ENCODE measurements around the gene APBB3.

APBB3 gene

GRCh38 chr5:140574165-140574564, 9.8 kb upstream of the APBB3 start:
- DNase-seq = no peak

GRCh38 chr5:140573683-140574082, 9.3 kb upstream of the APBB3 start:
- DNase-seq = no peak

DNA sequence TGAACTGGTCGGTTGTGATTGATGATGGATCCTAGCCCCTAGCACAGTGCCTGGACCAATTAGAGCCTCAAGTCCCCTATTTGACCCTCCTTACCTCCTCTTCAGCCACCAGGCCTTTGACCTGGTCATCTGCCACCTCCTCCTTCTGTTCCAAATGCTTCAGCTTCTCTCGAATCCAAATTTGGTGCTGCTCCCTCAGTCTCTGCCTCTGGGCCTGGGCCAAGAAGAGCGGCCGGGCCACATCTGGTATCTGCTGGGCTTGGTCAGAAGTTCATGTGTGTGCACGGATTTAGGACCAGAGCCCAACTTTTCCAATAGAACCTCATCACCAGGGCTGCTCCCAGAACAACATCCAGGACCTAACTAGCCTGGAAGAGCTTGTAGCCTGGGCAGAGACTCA, 6.7 kb upstream of the APBB3 start:
- DNase-seq = no peak

GRCh38 chr5:140570488-140570887, 6.1 kb upstream of the APBB3 start:
- DNase-seq = no peak

- DNase-seq = no peak
Measured at GRCh38 chr5:140570058-140570457, 5.7 kb upstream of the APBB3 start.

DNA sequence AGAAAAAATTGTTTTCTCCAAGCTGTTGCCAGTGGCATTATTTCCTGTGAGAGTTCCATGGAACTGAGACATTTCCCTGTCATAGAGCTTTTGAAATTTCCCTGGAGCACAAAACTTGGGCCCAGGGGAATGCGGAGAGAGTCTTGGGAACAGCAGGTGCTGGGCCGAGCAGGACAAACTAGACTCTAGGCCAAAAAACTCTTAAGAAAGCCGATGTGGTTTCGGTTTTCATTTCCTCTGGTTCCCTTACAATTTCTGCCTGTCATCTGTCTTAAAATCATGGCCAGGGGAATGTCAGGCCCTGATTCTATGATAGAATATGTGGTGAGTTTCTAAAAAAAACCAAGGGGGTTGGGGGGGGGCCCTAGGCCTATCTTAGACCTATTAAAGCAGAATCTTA, 4.8 kb upstream of the APBB3 start:
- DNase-seq = no peak

DNA sequence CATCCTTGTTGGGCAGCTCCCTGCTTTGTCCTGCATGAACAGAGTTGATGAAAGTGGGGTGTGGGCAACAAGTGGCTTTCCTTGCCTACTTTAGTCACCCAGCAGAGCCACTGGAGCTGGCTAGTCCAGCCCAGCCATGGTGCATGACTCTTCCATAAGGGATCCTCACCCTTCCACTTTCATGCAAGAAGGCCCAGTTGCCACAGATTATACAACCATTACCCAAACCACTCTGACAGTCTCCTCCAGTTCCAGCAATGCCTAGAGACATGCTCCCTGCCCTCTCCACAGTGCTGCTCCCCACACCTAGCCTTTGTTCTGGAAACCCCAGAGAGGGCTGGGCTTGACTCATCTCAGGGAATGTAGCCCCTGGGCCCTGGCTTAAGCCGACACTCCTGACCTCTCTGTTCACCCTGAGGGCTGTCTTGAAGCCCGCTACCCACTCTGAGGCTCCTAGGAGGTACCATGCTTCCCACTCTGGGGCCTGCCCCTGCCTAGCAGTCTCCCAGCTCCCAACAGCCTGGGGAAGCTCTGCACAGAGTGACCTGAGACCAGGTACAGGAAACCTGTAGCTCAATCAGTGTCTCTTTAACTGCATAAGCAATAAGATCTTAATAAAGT, 4.2 kb upstream of the APBB3 start:
- DNase-seq = no peak

DNA sequence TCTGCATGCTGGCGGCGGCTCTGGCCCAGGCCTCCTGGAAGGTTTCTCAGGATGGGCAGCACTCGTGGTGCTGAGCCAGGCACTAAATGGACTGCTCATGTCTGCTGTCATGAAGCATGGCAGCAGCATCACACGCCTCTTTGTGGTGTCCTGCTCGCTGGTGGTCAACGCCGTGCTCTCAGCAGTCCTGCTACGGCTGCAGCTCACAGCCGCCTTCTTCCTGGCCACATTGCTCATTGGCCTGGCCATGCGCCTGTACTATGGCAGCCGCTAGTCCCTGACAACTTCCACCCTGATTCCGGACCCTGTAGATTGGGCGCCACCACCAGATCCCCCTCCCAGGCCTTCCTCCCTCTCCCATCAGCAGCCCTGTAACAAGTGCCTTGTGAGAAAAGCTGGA, 3.5 kb upstream of the APBB3 start:
- DNase-seq = no peak

- DNase-seq = no peak
Measured at GRCh38 chr5:140567136-140567818, 2.9 kb upstream of the APBB3 start.

DNA sequence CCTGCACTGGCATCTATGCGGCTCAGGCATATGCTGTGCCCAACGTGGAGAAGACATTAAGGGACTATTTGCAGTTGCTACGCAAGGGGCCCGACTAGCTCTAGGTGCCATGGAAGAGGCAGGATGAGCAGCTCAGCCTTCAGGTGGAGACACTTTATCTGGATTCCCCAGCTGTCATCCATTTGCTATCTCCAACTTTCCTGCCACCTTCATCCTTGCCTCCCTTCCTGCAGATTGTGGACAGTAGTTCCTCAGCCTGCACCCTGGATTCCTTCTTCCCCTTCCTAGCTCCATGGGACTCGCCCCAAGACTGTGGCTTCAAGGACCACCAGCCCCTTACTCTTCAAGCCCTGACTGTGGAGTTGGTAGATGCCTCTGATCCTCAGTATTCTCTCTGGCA, 2.3 kb upstream of the APBB3 start:
- no peak for DNase-seq

GRCh38 chr5:140565780-140566095, 1.3 kb upstream of the APBB3 start:
- no peak for DNase-seq

- DNase-seq = no peak
Measured at GRCh38 chr5:140565024-140565779, 804 bp upstream of the APBB3 start.

GRCh38 chr5:140563596-140563995, 802 bp downstream of the APBB3 start:
- DNase-seq = no peak

GRCh38 chr5:140561753-140562523, 2.5 kb downstream of the APBB3 start:
- no peak for DNase-seq

DNA sequence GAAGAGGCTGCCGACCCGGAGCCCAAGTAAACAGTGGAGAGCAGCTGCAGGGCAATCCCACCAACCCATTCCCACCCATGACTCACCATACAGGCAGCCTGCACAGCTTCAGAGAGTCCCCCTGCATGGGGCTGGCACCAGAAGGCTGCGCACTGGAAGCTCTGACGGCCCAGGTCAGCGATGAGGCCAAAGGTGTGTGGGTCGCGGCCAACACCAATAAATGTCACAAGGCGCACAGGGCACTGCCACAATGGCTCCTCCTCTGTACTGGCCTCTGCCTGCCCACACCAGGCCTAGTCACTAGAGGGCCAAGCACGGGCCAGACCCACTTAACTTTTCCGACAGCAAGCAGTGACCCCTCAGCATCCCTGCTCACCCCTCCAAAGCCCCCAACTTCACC, 4.2 kb downstream of the APBB3 start:
- DNase-seq = no peak

DNA sequence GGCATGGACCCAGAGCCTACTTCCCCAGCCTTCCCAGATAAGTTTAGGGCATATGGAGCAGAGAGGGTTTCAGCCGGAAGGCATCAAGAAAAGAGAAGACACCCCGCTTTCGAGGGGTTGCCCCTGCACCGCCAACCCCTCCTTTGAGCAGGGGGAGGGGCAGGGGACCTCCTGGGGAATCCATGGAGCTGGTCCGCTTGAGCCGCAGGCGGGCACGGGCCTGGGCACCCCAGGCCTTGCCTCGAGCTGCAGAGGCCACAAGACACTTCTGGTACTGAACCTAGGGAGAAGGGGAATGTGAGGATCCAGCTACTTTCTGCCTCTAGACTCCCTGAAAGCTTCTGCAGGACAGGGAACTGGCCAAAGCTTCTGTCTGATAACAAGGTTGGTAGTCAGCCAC, 5.9 kb downstream of the APBB3 start:
- DNase-seq = no peak

DNA sequence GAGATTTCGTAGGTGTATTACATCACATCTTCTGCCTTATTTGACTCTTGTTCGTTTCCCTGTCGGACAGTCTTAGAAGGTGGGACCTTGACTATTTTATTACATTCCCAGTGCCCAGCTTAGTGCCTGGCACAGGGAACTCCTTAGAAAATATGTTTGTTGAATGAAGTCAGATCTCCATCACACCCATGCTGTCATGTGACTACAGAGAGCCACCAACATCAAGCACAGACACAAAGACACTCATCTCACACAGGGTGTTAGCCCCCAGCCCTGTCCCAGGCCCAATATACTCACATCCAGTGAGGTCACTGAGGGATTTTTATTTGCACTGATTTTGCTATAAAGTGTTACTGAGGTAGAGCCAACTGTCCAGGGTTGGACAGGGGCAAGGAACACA, 6.4 kb downstream of the APBB3 start:
- no peak for DNase-seq

- peak; percentile 88 for DNase-seq
Measured at GRCh38 chr5:140557136-140557805, 7.1 kb downstream of the APBB3 start, which contains the start of gene SRA1. Gene SRA1 (minus strand): TSS chr5:140557473. CDS start chr5:140557452, 21 bp downstream.

DNA sequence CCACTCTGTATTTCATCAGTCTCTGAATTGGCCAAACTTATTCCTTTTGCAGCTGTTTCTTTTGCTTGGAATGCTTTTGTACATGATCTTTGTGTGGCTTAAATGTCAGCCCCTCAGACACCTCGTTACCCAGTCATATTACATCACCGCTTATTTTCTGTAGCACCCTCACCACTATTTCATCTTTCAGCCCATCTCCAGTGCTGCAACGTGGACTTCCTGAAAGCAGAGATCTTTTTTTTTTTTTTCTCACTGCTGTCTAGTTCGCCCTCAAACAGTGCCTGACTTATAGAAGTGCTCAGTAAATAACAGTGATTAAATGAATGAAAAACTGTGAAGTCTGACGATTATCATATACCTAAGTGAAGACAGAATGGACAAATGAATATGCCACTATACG, 8.0 kb downstream of the APBB3 start:
- DNase-seq = peak; percentile 8

GRCh38 chr5:140555747-140556312, 8.6 kb downstream of the APBB3 start:
- no peak for DNase-seq

- DNase-seq = no peak
Measured at GRCh38 chr5:140554454-140554853, 9.9 kb downstream of the APBB3 start.

- DNase-seq = no peak
Measured at GRCh38 chr5:140553657-140554056, 10.7 kb downstream of the APBB3 start.

GRCh38 chr5:140551872-140552271, 12.5 kb downstream of the APBB3 start:
- no peak for DNase-seq

Measured in NCI-H146 (cell line).